GM21390 (cell line): ENCODE measurements around the gene ADCY2.

Experiments
- ATAC-seq: cut with Tn5 transposase; IDR thresholded peaks from one replicate; pipeline ENCODE4 v1.9.1; 2021; ENCODE audit not compliant: unreplicated experiment

Gene ADCY2

DNA sequence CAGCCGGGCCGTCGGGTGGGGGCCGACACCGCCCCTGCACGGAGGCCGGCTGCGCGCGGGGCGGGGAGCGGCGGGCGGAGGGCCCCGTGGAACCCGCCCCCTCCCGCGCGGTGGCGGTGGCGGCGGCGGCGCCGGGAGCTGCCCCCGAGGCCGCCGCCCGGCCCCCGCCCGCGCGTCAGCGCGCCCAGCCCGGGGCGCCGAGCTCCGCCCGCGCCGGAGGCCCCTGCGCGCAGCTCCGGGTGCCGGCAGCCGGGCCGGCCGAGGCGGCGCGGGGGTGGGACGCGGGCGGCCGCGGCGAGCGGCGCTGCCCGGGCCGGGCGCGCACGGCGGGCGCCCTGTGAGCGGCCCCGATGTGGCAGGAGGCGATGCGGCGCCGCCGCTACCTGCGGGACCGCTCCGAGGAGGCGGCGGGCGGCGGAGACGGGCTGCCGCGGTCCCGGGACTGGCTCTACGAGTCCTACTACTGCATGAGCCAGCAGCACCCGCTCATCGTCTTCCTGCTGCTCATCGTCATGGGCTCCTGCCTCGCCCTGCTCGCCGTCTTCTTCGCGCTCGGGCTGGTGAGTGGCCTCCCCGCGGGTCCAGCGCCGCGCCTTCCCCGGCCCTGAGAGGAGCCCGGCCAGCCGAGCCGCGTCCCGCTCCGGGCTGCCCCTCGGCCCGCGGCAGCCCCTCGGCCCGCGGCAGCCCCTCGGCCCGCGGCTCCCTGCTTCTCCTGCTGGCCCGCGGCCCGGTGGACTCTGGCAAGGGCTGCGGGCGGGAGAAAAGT, at the start of gene ADCY2:
Gene ADCY2, plus strand, starts transcription at position 192 of the 766 bp plus-strand sequence. Its CDS starts 159 bp downstream, at position 351.
- ATAC-seq: no peak

GRCh38 chr5:7347377-7347776, 48.6 kb upstream of the ADCY2 start:
- ATAC-seq: no peak

GRCh38 chr5:7348168-7348854, 47.6 kb upstream of the ADCY2 start:
- ATAC-seq: no peak

DNA sequence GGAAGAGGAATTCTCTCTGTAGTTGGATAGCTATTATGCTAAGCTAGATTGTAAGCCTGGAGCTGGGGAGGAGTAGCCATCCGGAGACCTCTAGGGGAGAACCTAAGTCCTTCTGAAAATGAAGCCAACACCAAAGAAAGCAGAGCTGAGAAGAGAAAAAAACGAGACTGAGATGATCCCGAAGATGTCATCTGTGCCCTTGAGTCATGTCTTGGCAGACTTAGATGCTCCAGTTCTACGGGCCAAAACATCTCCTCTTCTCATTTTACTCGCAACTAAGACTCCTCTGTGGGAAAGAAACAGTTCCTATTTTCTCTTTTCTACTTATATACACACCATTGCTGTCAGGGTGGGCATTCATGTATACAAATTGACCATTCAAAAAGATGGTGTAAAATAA, 34.3 kb upstream of the ADCY2 start:
- ATAC-seq: no peak

GRCh38 chr5:7363067-7363677, 32.8 kb upstream of the ADCY2 start:
- no peak for ATAC-seq

GRCh38 chr5:7364226-7364875, 31.6 kb upstream of the ADCY2 start:
- ATAC-seq: no peak

DNA sequence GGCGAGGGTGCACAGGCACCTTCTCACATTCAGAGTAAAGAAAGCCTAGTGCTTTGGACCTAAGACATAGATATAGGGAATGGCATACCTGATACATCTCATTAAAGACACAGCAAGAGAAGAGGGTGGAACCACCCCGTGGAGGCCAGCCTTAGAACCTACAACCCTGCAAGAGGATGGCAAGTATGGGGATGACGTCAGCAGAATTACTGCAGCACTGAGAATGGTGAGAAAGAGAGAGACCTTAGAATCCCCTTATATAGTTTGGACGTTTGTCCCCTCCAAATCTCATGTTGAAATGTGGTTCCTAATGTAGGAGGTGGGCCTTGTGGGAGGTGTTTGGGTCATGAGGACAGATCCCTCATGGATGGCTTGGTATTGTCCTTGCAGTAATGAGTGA, 28.2 kb upstream of the ADCY2 start:
- no peak for ATAC-seq

DNA sequence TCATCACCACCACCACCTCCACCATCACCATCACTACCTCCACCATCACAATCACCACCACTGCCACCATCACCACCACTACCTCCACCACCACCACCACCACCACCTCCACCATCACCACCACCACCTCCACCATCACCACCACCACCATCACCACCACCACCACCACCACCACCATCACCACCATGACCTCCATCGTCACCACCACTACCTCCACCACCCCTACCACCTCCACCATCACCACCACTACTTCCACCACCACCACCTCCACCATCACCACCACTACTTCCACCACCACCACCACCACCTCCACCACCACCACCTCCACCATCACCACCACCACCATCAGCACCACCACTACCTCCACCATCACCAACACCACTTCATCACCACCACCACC, 23.5 kb upstream of the ADCY2 start:
- ATAC-seq: no peak

DNA sequence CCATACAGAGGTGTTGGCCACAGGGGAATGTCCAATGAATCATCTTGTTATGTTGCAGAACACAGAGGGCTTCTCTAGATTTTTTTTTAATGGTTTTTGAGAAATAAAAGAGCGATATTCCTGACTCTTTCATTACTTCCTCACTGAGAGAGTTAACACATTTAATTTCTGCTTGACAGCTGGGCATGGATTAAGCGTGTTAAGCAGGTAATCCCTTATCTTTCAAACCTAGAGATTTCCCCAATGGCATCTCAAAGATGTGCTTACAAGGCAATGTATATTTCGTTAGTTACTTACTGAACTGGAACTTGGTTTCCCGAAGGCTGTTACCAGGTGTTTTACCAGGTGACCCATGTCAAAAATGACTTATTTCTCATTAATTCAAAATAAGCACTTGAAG, 21.8 kb upstream of the ADCY2 start:
- ATAC-seq: no peak

GRCh38 chr5:7375457-7375856, 20.5 kb upstream of the ADCY2 start:
- no peak for ATAC-seq

- no peak for ATAC-seq
Measured at GRCh38 chr5:7376871-7377270, 19.1 kb upstream of the ADCY2 start.

DNA sequence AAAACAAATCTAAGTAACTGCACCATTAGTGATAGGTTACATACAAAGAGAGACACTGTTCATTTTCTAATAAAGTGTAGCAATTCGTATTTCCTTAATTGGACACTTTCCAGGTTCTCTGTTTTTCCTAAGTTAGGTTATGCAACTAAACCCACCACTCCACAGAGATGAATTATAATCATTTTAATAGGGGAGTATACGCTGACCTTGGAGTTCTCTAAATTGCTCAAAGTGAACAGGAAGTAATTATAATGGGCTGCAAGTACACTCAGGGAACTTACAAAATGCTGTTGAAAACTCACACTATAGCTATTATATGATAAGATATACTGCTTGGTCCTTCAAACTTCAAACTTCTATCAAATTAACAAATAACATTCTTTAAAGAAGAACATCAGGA, 18.2 kb upstream of the ADCY2 start:
- ATAC-seq: no peak

GRCh38 chr5:7382588-7382987, 13.3 kb upstream of the ADCY2 start:
- no peak for ATAC-seq

GRCh38 chr5:7385681-7386080, 10.3 kb upstream of the ADCY2 start:
- no peak for ATAC-seq

DNA sequence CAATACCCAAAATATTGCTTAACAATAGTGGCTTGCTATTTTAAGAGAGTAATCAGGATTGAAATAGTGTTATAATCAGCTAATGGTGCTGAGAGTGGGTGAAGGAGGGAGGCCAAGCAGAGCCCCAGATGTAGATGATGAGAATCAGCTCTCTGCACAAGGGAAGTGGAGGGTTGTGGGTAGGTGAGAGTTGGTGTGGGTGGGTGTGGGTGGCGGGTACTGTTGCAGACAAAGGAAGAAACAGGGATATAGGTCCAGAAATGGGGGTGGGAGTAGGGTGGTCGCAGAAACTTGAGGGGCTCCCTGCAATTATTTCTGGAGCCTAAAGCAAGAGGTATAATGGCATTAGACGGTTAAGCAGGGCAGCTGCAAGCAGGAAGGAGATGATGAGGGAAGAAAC, 7.4 kb upstream of the ADCY2 start:
- ATAC-seq: no peak

DNA sequence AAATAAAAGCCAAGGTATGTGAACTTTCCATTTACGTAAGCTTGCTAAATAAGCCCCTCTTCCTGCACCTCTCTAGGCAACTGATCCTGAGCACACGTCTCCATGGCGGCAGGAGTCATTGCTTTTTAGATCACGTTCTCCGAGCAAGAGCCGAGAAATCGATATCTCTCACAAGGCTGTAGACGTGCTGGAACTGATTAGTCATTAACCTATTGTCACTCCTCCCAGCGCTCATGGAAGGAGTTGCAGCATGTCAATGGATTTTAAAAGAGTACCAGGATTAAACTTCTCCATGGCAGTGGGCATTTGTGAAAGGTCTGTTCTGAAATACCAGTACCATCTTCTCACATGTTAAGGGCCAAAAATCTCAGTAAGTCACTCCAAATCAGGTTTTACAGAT, 4.7 kb upstream of the ADCY2 start:
- ATAC-seq: no peak

DNA sequence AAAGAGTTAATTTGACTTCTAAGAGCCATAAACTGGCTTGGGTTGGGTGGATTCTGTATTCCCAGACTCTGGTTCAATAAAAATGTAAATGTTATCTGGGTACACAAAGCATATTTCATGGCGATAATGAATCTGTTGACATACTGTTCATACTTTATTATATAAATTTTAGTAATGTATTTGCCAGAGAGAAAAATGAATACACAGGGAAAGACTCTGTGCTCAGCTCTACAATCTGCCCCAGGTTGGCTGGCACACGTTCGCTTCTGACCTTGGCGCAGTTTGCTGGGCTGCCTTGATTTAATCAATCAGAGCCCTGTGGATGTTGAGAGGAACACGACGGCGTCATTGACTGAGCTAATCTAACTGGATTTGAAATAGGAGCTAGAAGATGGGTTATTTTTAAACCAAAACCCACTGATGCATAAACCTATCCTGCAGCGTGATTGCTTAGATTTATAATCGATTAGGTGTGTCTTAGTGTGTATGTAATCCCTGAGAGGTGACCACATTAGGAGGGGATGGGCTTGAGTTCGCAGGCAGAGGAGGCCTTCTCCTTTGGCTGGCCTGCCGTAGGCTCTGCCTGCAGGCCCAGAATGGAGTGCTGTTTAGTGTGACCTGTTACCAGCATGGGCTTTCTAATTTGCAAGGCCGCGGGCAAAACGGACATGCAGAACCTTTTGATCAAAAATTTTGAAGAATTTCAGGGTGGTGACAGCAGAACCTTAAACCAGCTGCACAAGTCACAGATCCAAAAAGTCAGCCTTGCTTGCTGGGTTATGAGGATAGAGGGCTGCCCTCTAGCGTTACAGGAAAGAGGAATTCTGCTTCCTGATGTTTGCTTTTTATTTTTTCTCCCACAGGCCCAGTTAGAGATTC, 3.9 kb upstream of the ADCY2 start:
- no peak for ATAC-seq

DNA sequence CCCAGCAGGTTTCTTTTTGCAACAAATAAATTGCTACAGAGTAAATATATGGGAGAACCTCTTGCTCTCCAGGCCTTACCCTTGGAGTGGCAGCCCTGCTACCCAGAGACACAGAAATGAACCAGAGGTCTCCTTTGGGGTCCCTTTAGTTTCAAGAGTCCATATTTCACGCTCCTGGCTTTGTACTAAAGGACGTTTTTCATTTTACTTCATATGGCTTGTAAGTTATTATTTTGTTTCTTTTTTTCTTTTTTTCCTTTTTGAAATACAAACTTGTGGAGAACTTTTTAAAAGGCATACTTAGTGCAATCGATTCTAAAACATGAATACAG, 3.3 kb upstream of the ADCY2 start:
- no peak for ATAC-seq

DNA sequence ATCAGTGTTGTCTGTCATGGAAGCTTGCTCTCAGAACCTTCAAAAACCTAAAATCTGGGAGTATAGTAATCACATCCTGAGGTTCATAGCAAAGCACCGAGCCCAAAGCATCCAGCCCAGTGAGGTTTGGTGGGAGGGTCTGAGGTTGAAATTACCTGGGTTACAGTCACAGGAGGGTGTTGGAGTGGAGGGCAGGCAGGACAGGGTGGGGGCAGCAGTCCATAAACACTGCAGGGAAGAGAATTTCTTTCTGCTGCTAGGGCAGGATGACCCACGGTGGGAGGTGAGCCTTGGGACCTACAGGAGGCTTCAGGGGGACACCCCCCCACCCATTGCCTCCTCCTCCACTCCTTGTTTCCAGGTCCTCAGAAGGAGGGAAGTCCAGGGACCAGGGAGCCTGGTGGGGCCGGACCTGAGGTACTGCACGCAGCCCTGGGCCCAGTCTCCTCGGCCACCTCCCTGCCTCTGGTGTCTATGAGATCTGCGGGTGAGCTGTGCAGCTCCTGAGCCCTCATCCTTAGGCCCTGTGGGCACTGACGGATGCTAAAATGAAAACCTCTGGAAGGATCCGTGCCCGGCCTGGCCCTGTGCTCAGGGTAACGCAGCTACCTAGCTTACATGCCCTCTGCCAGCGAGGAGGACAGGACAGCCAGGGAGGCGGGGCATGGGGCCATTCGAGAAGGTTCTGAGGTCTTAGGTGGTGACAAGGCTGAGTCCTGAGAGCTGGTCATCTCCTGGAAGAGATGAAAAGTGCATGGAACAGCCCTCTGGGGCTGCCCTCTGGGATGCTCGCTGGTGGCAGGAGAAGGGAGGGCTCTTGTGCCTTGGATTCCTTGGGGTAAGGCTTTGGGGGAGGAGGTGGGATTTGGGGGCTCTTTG, 1.8 kb upstream of the ADCY2 start:
- no peak for ATAC-seq

DNA sequence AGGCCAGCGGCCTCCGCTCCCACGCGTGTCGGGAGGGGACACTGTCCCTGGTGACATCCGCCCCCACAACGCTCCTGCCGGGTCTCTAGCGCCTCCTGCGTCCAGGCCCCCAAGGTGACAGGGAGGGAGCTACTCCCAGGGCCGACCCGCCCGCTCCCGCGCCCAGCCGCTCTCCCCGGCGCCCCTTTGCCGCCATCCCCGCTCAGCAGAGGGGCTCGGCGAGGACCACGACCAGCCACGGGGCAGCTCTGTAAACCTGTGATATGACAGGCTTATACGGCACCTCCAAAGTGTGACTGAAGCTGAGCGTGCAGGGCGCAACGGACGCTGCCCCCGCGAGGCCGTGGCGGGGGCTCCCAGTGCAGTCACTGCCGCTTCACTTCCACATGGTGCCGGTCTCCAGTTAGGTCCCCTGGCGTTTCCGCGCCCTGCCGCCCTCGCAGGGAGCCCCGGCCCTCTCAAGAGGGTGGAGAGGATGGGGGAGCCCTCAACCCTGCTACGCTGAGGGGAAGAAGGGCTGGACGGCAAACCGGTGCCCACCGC, 978 bp upstream of the ADCY2 start:
- ATAC-seq: no peak
